Effector CD4-positive, alpha-beta T cell (primary cell): ENCODE measurements around the gene LAMC2.
"Not testable (repeated sequence)": the region's sequence is repeated elsewhere in the genome, so short reads cannot be mapped to it uniquely, and the experiment has no call there.

Experiments used
- DNase-seq: peaks from one replicate; pipeline ENCODE4 v3.0.0-alpha.2; 2020

Gene LAMC2

DNA sequence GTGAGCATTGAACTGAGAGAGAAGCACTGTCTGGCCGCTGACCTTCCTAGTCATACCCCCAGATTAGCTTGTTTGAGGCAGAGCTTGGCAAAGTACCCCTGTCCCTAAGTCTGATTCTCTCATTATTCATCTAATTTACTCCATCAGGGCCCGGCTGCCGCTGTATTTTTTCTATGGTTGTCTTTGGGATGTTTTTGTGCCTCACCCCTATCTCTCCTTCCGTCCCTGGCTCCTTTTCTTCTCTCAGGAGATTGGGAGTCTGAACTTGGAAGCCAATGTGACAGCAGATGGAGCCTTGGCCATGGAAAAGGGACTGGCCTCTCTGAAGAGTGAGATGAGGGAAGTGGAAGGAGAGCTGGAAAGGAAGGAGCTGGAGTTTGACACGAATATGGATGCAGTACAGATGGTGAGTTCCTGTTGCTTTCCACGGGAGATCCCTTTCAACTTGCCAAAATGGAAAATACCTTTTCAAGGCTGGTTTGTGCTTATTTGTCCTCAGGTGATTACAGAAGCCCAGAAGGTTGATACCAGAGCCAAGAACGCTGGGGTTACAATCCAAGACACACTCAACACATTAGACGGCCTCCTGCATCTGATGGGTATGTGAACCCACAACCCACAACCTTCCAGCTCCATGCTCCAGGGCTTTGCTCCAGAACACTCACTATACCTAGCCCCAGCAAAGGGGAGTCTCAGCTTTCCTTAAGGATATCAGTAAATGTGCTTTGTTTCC is 53.9 kb downstream of the LAMC2 start:
- no peak for DNase-seq

GRCh38 chr1:183240526-183240825 is 54.4 kb downstream of the LAMC2 start:
- no peak for DNase-seq

DNA sequence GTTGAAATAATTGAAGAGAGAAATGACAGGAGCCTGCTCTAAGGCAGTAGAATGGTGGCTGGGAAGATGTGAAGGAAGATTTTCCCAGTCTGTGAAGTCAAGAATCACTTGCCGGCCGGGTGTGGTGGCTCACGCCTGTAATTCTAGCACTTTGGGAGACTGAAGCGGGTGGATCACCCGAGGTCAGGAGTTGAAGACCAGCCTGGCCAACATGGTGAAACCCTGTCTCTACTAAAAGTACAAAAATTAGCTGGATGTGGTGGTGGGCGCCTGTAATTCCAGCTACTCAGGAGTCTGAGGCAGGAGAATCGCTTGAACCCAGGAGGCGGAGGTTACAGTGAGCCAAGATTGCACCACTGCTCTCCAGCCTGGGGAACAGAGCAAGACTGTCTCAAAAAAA is 54.8 kb downstream of the LAMC2 start:
- DNase-seq: not testable (repeated sequence)

GRCh38 chr1:183241471-183241870 is 55.4 kb downstream of the LAMC2 start:
- DNase-seq: no peak

DNA sequence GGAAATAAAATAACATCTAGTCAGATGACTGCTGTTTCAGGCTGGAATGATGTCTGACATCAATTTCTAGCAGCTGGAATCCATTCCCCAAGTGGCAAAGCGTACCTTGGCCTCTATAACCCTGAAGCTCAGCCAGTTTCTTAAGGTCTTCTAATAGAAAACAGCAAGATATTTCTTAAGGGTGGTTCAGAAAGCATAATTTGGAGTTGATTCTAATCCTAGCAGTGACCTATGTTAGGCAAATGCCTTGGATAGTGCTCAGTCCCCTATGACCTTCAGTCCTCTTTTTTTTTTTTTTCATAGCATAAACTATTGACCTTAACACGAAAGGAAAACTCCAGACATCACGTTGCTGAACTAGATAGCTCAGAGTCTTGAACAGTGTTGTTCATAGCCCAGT is 56.5 kb downstream of the LAMC2 start:
- no peak for DNase-seq

- DNase-seq: no peak
Observed at GRCh38 chr1:183243161-183244050, 57.3 kb downstream of the LAMC2 start.

- no peak for DNase-seq
Observed at GRCh38 chr1:183244466-183244865, 58.4 kb downstream of the LAMC2 start.

- no peak for DNase-seq
Observed at GRCh38 chr1:183245357-183245756, 59.3 kb downstream of the LAMC2 start.

GRCh38 chr1:183246436-183246835 is 60.4 kb downstream of the LAMC2 start:
- DNase-seq: no peak

DNA sequence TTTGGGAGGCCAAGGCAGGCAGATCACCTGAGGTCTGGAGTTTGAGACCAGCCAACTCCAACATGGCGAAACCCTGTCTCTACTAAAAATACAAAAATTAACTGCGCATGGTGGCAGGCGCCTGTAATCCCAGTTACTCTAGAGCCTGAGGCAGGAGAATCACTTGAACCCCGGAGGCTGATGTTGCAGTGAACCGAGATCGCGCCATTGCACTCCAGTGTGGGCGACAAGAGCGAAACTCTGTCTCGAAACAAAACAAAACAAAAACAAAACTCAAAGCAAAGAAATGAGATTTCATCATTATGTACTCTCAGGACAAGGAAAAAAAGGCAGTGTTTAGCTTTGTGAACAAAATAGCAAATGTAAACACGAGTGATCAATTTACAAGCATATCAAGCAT is 61.0 kb downstream of the LAMC2 start:
- no peak for DNase-seq

GRCh38 chr1:183247484-183247883 is 61.4 kb downstream of the LAMC2 start:
- no peak for DNase-seq

- no peak for DNase-seq
Observed at GRCh38 chr1:183247931-183248330, 61.9 kb downstream of the LAMC2 start.

- no peak for DNase-seq
Observed at GRCh38 chr1:183248989-183249691, 63.1 kb downstream of the LAMC2 start.

GRCh38 chr1:183249941-183250452 is 63.9 kb downstream of the LAMC2 start:
- no peak for DNase-seq

- DNase-seq: no peak
Observed at GRCh38 chr1:183251101-183251958, 65.3 kb downstream of the LAMC2 start.

DNA sequence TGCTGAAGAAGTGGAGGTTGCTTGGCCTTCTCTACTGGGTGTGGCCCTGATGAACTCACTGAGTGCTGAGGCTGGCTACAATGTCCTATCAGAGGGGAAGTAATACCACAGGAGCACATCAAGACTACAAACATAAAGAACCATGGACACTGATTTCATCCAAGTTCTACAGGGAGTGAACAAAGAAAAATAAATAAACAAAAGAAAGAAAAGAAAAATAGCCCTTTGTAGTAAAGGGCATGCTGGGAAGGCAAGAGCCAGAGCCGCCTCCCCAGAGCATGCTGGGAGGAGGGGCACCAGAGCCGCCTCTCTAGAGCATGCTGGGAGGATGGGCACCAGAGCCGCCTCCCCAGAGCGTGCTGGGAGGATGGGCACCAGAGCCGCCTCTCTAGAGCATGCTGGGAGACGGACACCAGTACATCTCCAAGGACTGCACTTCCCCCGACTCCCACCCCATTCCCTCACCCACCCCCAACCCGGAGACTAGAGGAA is 65.9 kb downstream of the LAMC2 start:
- DNase-seq: no peak

DNA sequence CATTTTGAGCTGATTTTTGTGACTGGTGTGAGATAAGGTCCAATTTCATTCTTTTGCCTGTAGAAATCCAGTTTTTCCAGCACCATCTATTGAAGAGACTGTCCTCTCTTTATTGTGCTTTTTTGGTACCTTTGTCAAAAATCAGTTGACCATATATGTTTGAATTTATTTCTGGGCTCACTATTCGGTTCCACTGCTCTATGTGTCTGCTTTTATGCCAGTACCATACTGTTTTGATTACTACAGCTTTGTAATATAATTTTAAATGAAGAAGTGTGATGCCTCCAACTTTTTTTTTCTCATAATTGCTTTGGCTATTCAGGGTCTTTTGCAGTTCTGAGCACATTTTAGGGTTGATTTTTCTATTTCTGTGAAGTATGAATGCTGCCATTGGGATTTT is 69.0 kb downstream of the LAMC2 start:
- DNase-seq: no peak

DNA sequence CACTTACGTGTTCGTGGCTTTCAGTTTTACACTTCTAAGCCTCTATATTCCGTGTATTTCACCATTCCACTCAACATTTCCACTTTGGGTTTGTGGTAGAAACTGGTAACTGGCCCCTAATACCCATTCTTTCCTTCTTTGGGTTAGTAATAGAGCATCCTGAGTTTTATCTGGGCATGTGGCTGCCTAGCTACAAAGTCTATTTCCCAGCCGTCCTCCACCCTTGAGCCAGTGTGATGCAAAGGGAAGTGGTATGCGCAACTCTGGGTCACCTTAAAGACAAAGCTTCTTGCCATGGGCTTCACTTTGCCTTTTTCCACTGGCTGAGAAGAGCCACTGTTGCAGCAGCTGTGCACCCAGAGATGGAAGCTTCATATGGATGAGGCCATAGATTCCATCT is 73.9 kb downstream of the LAMC2 start:
- no peak for DNase-seq

- no peak for DNase-seq
Observed at GRCh38 chr1:183262628-183263200, 76.7 kb downstream of the LAMC2 start.

- DNase-seq: no peak
Observed at GRCh38 chr1:183263886-183264602, 78.0 kb downstream of the LAMC2 start.
